Ishikawa (cell line): ENCODE results near the gene ZHX3.

Experiments
- CEBPB ChIP-seq: IDR thresholded peaks from 2 replicates; pipeline ENCODE4 v1.6.1; 2012
- CREB1 ChIP-seq: IDR thresholded peaks from 2 replicates; pipeline ENCODE4 v1.6.1; 2012; ENCODE audit warnings: low read depth
- EGR1 ChIP-seq: IDR thresholded peaks from 2 replicates; pipeline ENCODE4 v1.6.1; 2012
- EP300 ChIP-seq: IDR thresholded peaks from 2 replicates; pipeline ENCODE4 v1.6.1; 2012; ENCODE audit warnings: borderline replicate concordance
- FOXM1 ChIP-seq: IDR thresholded peaks from 2 replicates; pipeline ENCODE4 v1.6.1; 2012; ENCODE audit warnings: low read depth, borderline replicate concordance
- NFIC ChIP-seq: IDR thresholded peaks from 2 replicates; pipeline ENCODE4 v1.6.1; 2012
- RAD21 ChIP-seq: IDR thresholded peaks from 2 replicates; pipeline ENCODE4 v1.6.1; 2012; ENCODE audit warnings: low read depth
- REST ChIP-seq: IDR thresholded peaks from 2 replicates; pipeline ENCODE4 v1.6.1; 2012; ENCODE audit warnings: low read depth, mild to moderate bottlenecking
- TAF1 ChIP-seq: IDR thresholded peaks from 2 replicates; pipeline ENCODE4 v1.6.1; 2012; ENCODE audit warnings: low read depth, mild to moderate bottlenecking
- TCF12 ChIP-seq: IDR thresholded peaks from 2 replicates; pipeline ENCODE4 v1.6.1; 2012; ENCODE audit warnings: low read depth
- TEAD4 ChIP-seq: IDR thresholded peaks from 2 replicates; pipeline ENCODE4 v1.6.1; 2012
- USF1 ChIP-seq: IDR thresholded peaks from 2 replicates; pipeline ENCODE4 v1.6.1; 2012
- YY1 ChIP-seq: IDR thresholded peaks from 2 replicates; pipeline ENCODE4 v1.6.1; 2012; ENCODE audit warnings: low read depth
- ZBTB7A ChIP-seq: IDR thresholded peaks from 2 replicates; pipeline ENCODE4 v1.6.1; 2012; ENCODE audit warnings: low read depth
- TF ChIP-seq, protein P1 (sequence below): IDR thresholded peaks from 2 replicates; pipeline ENCODE4 v1.6.1; 2012

Gene ZHX3

GRCh38 chr20:41306061-41306727 lies 11.3 kb downstream of the ZHX3 start:
- TF ChIP-seq RAD21: no peak
- no peak for TF ChIP-seq EP300
- no peak for TF ChIP-seq USF1
- no peak for TF ChIP-seq NFIC
- no peak for TF ChIP-seq CREB1
- TF ChIP-seq, protein P1, sequence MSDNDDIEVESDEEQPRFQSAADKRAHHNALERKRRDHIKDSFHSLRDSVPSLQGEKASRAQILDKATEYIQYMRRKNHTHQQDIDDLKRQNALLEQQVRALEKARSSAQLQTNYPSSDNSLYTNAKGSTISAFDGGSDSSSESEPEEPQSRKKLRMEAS: no peak
- no peak for TF ChIP-seq TEAD4
- TF ChIP-seq FOXM1: no peak
- TF ChIP-seq CEBPB: no peak
- no peak for TF ChIP-seq YY1

DNA sequence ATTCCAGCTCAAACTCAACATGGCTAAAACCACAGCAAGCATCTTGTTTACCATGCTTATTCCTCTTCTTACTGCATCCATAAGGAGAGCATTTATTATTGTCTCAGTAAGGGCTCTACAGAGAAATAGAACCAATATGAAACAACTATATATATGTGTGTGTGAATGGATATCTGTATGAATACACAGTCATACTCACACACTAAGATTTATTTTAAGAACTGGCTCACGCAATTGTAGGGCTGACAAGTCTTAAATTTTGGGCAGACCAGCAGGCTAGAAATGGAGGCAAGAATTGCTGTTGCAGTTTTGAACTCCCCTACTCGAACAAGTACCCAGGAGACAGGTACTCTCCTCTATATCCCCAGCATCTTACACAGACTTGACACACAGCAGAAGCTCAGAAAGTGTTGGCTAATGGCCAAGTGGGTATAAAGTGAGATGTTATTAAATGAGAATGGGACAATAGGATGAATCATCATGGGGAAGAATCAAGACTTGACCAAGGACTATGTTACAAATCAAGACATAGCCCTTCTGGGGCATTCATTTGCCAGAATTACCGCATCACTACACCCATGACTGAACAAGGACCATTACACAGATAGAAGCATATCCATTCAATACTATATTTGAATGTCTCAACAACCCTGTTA lies 13.0 kb downstream of the ZHX3 start:
- 0 out of 2 replicates have a peak, but pooled peaks have one; percentile 31 for TF ChIP-seq NFIC
- TF ChIP-seq, protein P1: no peak

DNA sequence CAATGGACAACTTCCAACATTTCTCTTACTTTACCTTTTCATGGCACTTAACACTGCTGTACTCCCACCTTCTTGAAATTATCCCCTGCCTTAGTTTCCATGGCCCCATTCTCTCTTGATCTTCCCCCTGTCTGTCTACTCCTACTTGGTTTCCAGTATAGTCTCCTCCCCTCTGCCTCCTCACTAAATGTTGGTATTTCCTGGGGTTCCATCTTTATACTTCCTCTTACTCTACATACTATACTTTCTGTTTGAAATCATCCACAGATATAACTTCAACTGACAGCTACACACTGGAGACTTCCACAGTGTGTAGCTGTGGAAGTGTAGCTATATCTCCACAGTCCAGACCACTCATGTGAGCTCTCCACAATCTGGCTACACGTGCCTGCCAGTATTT lies 13.5 kb downstream of the ZHX3 start:
- TF ChIP-seq YY1 (no peak), USF1 (no peak), ZBTB7A (no peak), TCF12 (no peak), EGR1 (no peak), NFIC (no peak), TAF1 (no peak), RAD21 (no peak), CREB1 (no peak)
- TF ChIP-seq, protein P1: no peak

GRCh38 chr20:41300886-41301285 lies 16.6 kb downstream of the ZHX3 start:
- TF ChIP-seq TAF1 (no peak), NFIC (no peak), ZBTB7A (no peak), REST (no peak), FOXM1 (no peak), EGR1 (no peak), TEAD4 (no peak), YY1 (no peak), TCF12 (no peak), RAD21 (no peak), CEBPB (no peak), EP300 (no peak), USF1 (no peak), CREB1 (no peak)
- TF ChIP-seq, protein P1: no peak

DNA sequence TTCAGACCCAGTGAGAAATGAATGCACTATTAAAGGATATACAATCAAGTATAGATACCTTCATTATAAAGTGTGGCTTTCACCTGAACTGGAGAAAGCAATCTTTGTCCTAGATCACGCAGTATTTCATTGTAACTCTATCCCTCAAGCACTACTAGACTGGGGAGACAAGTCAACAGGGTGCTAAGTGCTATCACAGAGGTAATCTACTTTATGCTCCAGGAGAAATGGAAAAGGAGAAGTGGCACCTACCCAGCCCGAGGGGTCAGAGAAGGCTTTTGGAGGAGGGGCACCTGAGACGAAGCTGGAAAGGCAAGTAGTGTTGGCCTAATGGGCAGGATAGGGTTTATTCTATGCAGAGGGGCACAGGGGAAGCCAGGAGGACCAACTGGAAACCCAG lies 17.1 kb downstream of the ZHX3 start:
- no peak for TF ChIP-seq TCF12

DNA sequence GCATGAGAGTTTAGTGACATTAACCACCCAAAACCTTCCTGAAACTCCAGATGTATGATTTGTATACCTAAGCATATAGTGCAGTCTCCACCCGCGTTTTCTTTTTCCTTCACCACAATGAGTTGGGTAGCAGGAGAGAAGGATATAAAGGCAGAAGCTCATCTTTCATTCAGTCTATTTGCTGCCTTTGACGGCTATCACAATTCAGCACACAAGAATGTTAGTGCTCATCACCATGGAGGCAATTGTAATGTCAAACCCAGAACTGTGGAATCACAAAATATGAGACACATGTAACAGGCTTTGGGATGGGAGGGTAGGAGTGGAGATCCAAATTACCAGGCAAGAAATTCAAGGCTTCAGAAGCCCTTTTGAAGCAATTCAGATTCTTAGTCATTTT lies 17.6 kb downstream of the ZHX3 start:
- no peak for TF ChIP-seq TAF1

DNA sequence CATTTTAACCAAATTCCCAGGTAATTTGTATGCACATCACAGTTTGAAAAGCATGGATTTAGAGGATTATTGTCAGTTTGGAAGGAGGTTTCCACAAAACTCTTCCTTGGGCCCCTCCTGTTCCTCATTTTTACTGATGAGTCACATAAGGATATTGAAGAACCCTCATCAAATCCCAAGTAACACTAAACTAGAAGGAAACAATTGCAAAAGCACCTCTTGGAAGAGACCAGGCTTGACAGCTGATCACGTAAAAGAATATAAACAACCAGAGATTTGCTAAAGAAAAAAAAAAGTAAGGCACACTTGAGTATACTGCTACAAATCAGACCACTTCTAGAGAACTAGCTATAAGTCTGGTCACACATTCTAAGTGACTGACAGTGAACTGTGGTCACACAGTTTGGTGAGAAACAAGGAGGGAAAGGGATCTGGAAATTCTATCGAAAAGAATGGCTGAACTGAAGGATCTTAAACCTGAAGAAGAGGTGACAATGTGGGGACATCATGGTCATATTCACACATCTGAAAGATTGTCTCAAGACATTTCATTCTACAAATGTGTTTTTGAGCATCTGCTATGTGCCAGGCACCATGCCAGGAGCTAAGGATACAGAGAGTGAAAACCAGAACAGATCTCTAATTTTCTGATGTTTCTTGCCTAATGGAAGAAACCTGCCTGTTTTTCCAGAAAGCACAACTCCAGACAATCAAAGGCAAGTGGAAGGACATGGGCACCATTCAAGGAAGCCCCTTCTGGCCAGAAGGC lies 24.1 kb downstream of the ZHX3 start:
- no peak for TF ChIP-seq CREB1
- no peak for TF ChIP-seq TEAD4
- TF ChIP-seq CEBPB: no peak
